SW 1271 (cell line): ENCODE results near the gene RHOJ.
"Not testable (repeated sequence)": the region's sequence is repeated elsewhere in the genome, so short reads cannot be mapped to it uniquely, and the experiment has no call there.

ENCODE experiments used
- DNase-seq, 2 experiments: peaks; one replicate each; lab custom pipeline; 2025; lab: John Stamatoyannopoulos, UW

The RHOJ gene

GRCh38 chr14:63204407-63205043, at the start of gene RHOJ:
Gene RHOJ (plus strand): TSS chr14:63204443. CDS start chr14:63204870, 427 bp downstream.
- DNase-seq = no peak

DNA sequence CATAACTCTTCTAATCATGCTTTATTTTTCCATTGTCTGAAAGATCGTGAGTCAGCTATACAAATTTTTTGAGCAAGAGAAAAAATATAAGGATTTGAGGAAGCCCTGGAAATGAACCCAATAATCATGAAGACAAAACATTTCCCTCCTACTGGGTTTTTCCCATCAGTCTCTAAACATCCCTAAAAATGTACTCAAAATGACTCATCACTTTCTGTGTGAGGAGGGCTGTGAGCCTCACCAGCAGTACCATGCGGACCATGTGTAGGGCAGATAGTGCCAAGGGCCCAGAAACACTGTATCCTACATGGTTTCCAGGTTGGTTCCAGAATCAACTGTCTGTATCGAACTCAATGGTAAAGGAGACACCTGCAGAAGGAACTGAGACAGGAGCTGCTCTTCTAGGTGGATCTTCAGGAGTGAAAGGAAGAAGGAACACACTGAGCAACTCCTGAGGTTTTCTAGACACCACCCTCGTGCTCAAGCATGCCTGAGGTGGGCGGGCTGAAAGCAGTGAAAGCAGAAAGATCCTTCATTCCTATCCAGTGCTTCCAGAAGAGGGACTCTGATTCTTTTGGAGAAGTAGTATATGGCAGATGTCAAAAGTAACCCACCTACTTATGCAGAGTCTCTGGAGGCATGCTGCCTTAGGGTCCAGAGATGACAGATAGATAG, 48.6 kb upstream of the RHOJ start:
- DNase-seq = no peak

- DNase-seq = no peak
These were observed 47.0 kb upstream of the RHOJ start for GRCh38 chr14:63157195-63157594.

DNA sequence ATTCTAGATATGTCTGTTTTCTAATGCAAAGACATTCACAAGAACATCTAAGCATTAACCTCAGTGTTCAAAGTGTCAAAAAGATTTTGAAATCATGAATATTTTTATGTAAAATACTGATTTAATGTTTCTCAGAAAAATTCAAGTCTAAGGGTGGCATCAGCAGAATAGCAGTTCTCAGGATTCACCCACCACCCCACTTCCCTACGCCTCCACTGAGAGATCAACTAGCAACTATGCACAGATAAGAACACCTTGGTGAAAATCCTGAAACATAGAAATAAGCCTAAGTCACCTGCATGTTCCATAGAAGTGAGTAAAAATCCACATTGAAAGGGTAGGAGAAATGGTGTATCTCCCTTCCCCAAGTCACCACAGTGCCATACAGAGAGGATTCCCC, 40.9 kb upstream of the RHOJ start:
- DNase-seq = no peak

DNA sequence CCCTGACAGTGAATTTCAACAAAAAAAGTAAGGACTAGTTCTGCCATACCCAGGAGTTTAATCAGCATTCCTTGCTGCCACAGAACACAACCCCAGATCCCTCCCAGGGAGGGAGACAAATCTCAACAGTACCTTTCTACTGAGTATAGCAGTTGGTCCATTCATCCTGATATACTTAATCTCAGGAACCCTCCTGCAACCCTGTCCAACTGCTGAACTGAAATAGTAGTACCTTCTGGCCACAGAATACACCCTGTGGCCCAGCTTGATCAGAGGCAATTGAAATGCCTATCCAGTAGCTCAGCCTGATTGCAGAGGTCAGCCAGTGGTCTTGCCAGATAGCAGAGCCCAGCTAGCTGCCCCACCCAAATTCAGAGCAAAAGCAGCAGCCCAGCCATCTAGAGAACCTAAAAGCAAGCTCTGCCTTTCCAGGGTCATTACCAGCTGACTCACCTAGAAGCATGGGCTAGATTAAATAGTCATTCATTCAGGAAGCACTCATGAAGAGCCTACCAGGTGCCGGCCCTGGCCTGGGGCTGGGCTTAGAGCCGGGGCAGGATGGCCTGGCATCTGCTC, 40.0 kb upstream of the RHOJ start:
- DNase-seq = no peak

DNA sequence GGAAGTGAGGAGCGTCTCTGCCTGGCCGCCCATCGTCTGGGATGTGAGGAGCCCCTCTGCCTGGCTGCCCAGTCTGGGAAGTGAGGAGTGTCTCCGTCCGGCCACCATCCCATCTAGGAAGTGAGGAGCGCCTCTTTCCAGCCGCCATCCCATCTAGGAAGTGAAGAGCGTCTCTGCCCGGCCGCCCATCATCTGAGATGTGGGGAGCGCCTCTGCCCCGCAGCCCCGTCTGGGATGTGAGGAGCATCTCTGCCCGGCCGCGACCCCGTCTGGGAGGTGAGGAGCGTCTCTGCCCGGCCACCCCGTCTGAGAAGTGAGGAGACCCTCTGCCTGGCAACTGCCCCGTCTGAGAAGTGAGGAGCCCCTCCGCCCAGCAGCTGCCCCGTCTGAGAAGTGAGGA, 39.0 kb upstream of the RHOJ start:
- DNase-seq = not testable (repeated sequence)

DNA sequence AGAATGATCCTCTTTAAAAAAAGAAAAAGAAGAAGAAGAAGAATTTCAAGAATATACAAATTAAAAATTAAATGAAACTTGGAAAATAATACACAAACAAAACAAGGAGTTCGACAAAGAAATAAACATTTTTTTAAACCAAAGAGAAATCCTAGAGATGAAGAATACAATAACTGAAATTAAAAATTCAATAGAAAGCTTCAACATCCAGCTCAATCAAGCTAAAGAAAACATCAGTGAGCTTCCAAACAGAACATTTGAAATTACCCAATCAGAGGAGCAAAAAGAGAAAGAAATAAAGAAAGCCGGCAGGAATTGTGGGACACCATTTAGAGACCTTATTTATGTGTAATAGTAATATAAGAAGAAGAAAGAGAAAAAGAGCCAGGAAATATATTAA, 37.2 kb upstream of the RHOJ start:
- no peak for DNase-seq

DNA sequence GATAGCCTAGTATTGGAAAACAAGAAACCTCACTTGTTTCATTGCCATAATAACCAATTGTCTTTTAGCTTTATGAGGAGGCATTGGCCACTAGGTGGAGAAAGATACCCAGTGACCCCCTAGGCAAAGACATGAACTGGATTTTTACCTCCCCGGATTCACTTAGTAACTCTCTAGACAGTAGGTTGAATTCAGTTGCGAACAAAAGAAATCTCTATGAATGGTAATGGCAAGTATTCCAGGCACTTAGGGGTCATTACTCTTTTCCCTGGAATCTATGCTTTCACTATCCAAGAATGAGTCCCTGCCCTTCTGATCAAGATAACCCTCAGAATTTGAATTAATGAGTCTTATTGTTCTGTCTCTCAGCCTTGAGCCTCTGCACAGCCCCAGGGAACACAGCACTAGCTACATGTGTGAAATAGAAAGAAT, 29.5 kb upstream of the RHOJ start:
- peak in 1 of 2 experiments; percentile 35 for DNase-seq

- DNase-seq = no peak
These were observed 28.7 kb upstream of the RHOJ start for GRCh38 chr14:63175531-63175930.

DNA sequence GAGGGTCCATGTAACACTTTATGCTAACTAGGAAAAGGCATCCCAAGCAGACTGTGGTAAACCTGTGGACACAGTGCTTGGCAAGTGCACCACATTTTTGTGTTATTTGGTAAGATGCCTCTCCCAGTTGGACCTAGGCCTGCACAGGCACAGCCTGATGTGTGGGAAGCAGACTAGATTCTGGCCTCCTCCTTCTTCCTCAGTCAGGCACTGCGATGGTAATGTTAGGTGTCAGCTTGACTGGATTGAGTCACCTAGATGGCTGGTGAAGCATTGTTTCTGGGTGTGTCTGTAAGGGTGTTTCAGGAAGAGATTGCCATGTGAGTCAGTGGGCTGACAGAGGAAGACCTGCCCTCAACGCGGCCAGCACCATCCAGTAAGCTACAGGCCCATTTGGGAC, 25.3 kb upstream of the RHOJ start:
- DNase-seq = no peak

GRCh38 chr14:63179383-63179782, 24.9 kb upstream of the RHOJ start:
- DNase-seq = no peak

DNA sequence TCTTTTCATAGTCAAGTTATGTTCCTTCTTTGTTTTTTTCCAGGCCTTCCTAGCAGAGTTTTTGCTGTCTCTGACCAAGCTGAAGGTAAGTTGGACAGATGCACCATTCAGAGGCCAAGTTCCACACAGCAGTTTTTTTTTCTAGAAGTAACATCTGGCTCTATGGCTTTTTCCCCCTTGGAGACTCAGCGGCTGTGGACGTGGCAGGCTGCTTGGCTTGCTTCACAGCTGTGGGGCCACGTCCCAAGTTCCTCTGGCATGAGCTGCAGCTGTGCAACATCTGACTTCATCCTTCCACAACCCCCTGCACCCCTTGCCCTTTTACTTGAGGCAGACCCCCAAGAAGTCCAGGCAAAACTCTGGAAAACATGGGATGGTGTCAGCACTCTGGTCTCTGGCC, 24.2 kb upstream of the RHOJ start:
- no peak for DNase-seq

GRCh38 chr14:63182968-63183367, 21.3 kb upstream of the RHOJ start:
- DNase-seq = no peak

DNA sequence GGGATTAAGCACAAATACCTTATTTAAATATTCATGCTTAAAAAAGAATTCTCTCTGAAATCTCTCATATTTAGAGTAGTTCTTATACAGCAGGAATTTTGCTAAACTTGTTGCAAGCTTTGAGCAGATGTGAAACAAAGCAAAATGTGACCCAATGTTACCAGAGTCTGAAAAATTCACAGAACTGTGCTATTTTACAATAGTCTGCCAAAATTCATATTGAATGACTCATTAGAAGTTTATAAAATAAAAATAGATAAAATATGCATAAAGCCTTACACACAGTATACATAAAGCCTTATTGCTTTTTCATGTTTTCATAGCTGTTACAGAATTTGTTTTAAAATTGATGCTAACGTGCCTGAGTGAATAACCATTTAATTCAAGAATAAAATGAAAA, 17.8 kb upstream of the RHOJ start:
- DNase-seq = no peak

DNA sequence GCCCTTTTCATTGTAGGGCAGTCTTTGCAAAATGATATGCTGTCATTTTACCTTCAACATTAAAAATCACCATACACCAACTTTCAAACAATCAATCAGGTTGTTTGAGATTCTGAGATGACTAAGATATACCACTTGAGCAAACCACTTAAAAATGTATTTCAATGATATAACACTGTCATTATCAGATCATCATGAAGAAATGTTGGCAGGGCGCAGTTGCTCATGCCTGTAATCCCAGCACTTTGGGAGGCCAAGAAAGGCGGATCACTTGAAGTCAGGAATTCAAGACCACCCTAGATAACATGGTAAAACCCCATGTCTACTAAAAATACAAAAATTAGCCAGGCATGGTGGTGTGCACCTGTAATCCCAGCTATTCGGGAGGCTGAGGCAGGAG, 13.0 kb upstream of the RHOJ start:
- DNase-seq = no peak

DNA sequence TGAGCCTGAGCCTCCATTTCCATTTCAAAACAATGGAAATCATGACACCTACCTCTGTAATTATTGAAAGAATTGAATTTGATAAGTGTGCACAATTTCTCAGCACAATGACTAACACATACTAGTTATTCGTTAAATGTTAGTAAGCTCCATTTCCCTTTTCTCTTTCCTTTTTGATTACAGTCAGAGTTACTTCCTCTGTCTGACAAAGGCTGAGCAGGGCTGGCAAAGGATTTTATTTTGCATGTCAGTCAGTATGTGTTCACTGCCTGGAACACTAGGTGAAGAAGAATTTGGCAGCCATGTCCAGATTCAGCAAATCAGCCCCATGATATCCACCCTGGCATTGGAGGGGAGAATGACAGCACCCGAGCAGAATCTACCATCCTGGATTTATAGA, 12.2 kb upstream of the RHOJ start:
- DNase-seq = no peak

DNA sequence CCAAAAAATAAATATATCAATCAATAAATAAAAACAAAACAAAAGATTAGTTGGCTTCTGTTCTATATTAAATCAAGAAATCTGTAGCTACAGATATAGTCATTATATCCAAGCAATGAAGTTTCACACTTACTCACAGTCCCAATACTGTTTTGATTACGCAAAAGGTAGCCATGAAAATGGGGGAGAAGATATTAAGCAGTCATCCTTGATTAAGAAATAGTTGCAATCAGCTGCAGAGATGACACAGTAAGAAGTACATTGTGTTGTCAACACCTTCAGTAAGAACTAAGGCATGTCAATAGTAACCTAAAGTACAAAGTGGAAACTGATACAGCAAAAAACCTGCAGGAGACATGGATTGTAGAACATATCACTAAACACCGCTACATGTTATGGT, 11.0 kb upstream of the RHOJ start:
- no peak for DNase-seq

- no peak for DNase-seq
These were observed 4.1 kb upstream of the RHOJ start for GRCh38 chr14:63200035-63200740.

DNA sequence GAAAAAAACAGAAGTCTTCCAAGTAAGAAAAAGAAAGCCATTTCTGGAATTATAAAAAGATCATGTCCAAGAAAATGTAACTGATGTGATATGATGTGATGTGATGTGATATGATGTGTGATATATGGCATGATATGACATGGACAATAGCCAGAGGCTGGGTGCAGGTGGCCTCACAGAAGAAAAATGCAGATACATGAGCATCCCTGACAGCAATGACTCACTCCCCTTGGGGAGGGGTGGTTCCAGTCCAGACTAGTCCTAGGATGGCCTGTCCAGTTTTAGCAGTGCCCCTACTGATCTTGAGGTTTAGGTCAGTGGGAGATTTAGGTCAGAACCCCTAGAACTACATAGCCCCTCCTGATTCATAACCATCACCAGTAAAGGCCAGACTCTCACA, 3.5 kb upstream of the RHOJ start:
- no peak for DNase-seq

DNA sequence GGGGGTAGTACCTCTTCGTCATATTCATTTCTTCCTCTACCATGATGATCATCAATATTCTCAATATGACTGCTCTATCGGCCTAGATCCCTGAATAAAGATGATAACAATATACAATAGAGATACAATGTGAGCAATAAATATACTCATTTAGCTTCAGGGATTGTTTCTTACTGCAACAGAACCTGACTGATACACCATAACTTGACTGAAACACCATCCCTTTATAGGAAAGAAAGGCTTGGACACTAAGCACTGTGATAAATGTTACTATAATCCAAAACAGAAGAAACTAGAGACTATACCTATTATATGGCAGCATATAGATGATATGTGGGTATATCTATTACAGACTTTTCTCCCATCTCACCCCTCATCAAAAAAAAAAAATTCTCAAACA, 1.2 kb upstream of the RHOJ start:
- DNase-seq = no peak

GRCh38 chr14:63203618-63204406, 431 bp upstream of the RHOJ start:
- peak in 1 of 2 experiments; percentile 74 for DNase-seq

DNA sequence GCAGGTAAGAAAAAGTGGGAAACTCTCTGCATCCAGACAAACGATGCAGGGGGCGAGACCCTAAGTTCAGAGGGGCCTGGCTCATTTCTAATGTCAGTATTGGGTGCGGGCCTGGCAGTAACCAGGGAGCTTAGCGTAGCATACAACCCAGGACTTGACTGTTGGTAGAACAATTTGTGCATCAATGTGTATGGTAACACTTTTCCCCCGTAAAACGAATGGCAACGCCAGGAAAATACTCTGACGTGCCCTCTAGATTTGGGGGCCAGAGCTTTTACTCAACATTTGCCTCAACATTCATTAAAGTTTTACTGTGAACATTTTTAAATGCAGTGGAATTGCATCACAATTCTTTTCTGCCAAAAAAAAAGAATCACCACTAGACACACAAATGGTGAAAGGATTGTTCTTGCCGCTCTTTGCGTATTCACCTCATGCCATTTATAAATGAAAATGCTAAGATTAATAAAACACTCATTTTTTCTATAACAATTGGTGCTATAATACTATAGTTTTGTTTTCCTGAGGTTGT, 867 bp downstream of the RHOJ start:
- DNase-seq = no peak
